Uterus (tissue), 2 donors: Measurements from ENCODE around the gene FABP6.

ENCODE experiments used
- POLR2A ChIP-seq, 2 donors: fragments of 450-650 bp; IDR thresholded peaks; one replicate each; pipeline ENCODE4 v1.6.1; 2016; ENCODE audit warnings: antibody characterized with exemption in 2 of 2, mild to moderate bottlenecking in 1 of 2, moderate library complexity in 1 of 2
- TF ChIP-seq, protein P1 (sequence below), 4 experiments: fragments of 200-600 bp in 2 of 4; fragments of 450-650 bp in 2 of 4; sonication (generic) in 2 of 4; IDR thresholded peaks; one replicate each; pipeline ENCODE4 v1.5.1; 2016 to 2019; ENCODE audit warnings: antibody characterized with exemption in 4 of 4, mild to moderate bottlenecking in 2 of 4, moderate library complexity in 1 of 4

DNA sequence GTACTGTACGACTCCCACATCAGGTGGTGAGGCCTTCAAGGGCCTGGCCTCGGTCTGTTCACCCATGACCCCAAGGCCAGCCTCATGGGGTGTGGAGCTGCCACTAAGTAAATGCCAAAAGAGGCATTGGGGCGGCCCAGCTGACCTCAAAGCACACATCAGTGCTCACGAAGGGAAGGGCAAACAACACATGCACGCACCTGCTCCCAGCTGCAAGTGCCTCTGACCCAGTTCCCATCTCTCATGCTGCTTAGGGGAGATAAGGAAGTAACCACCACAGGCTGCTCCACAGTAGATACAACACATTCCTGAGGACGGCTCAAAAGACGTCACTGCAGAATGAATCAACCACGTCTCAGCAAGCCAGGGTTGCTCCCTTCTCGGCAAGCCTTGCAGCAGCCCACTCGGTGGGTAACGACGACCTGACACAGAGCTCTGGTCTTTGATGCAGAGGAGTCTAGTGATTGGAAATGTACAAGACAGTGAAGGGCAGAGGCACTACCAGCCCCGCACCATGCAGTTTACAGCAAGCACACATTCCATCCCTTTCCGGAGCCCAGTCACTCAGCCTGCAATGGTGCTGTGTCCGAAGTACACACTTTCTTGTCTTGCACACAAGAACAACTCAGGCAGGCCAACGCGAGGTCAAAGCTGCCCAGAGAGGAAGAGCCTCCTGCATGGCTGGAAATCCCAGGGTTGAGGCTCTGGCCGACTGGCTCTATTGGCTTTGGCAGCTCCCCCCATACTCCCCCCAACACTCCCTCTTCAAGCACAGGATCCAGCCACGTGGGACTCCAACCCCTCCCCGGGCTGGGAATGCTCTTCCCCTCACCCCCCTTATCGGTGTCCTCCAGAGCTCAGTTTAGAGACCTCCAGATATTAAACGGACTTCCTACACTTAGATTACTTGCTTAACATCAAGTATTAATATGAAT lies 31.8 kb downstream of the FABP6 start:
- TF ChIP-seq POLR2A (IDR thresholded peaks at IDR 0.05), result no peak
- TF ChIP-seq, protein P1, sequence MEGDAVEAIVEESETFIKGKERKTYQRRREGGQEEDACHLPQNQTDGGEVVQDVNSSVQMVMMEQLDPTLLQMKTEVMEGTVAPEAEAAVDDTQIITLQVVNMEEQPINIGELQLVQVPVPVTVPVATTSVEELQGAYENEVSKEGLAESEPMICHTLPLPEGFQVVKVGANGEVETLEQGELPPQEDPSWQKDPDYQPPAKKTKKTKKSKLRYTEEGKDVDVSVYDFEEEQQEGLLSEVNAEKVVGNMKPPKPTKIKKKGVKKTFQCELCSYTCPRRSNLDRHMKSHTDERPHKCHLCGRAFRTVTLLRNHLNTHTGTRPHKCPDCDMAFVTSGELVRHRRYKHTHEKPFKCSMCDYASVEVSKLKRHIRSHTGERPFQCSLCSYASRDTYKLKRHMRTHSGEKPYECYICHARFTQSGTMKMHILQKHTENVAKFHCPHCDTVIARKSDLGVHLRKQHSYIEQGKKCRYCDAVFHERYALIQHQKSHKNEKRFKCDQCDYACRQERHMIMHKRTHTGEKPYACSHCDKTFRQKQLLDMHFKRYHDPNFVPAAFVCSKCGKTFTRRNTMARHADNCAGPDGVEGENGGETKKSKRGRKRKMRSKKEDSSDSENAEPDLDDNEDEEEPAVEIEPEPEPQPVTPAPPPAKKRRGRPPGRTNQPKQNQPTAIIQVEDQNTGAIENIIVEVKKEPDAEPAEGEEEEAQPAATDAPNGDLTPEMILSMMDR (IDR thresholded peaks at IDR 0.05), result no peak
